ENCODE measurements around the gene MCF2L2.

The MCF2L2 gene

GRCh38 chr3:183227586-183227985 is 200.8 kb downstream of the MCF2L2 start:
- DNase-seq: no peak

- DNase-seq: no peak
Observed at GRCh38 chr3:183226333-183226890, 202.0 kb downstream of the MCF2L2 start.

GRCh38 chr3:183224180-183224970 is 204.0 kb downstream of the MCF2L2 start:
- peak; percentile 11 to 14 for DNase-seq

GRCh38 chr3:183222631-183223235 is 205.7 kb downstream of the MCF2L2 start:
- DNase-seq: no peak

- DNase-seq: no peak
Observed at GRCh38 chr3:183220828-183221227, 207.6 kb downstream of the MCF2L2 start.

- no peak for DNase-seq
Observed at GRCh38 chr3:183218826-183219225, 209.6 kb downstream of the MCF2L2 start.

GRCh38 chr3:183217548-183218332 is 210.7 kb downstream of the MCF2L2 start:
- DNase-seq: no peak

- DNase-seq: no peak
Observed at GRCh38 chr3:183215591-183216202, 212.7 kb downstream of the MCF2L2 start.

- no peak for DNase-seq
Observed at GRCh38 chr3:183214277-183214612, 214.2 kb downstream of the MCF2L2 start.

GRCh38 chr3:183213415-183214276 is 214.8 kb downstream of the MCF2L2 start:
- DNase-seq: no peak

- DNase-seq: no peak
Observed at GRCh38 chr3:183212565-183212964, 215.9 kb downstream of the MCF2L2 start.

GRCh38 chr3:183212096-183212495 is 216.3 kb downstream of the MCF2L2 start:
- DNase-seq: no peak

GRCh38 chr3:183211352-183211751 is 217.1 kb downstream of the MCF2L2 start:
- DNase-seq: no peak

- peak; percentile 18 to 37 for DNase-seq
Observed at GRCh38 chr3:183210862-183211341, 217.5 kb downstream of the MCF2L2 start.

- no peak for DNase-seq
Observed at GRCh38 chr3:183210341-183210740, 218.1 kb downstream of the MCF2L2 start.

GRCh38 chr3:183208800-183209199 is 219.6 kb downstream of the MCF2L2 start:
- no peak for DNase-seq

- DNase-seq: no peak
Observed at GRCh38 chr3:183208260-183208659, 220.2 kb downstream of the MCF2L2 start.

- no peak for DNase-seq
Observed at GRCh38 chr3:183203670-183204069, 224.7 kb downstream of the MCF2L2 start.

- peak in 1 of 2 experiments; percentile 17 for DNase-seq
Observed at GRCh38 chr3:183202004-183202722, 226.3 kb downstream of the MCF2L2 start.

GRCh38 chr3:183198939-183199338 is 229.5 kb downstream of the MCF2L2 start:
- no peak for DNase-seq

GRCh38 chr3:183197734-183198133 is 230.7 kb downstream of the MCF2L2 start:
- no peak for DNase-seq

Measured in activated CD4-positive, alpha-beta T cell treated with anti-CD3 and anti-CD28 coated beads, Interleukin-2, amount 50 U/mL, for 4 hours (primary cell).